ENCODE measurements around the gene CXCR2.

- TF ChIP-seq POLR2A (IDR thresholded peaks at IDR 0.05) = no peak
- TF ChIP-seq CTCF (IDR thresholded peaks at IDR 0.05) = no peak
Observed at GRCh38 chr2:218146056-218146455, 20.2 kb downstream of the CXCR2 start.

Measured in adrenal gland (tissue), 5 donors.